Inferior parietal cortex (tissue), 1 donor: ENCODE results near the gene KHK.

ENCODE experiments used
- DNase-seq: peaks from one replicate; pipeline ENCODE4 v3.0.0-alpha.2; 2016; ENCODE audit errors: extremely low spot score

Gene KHK

DNA sequence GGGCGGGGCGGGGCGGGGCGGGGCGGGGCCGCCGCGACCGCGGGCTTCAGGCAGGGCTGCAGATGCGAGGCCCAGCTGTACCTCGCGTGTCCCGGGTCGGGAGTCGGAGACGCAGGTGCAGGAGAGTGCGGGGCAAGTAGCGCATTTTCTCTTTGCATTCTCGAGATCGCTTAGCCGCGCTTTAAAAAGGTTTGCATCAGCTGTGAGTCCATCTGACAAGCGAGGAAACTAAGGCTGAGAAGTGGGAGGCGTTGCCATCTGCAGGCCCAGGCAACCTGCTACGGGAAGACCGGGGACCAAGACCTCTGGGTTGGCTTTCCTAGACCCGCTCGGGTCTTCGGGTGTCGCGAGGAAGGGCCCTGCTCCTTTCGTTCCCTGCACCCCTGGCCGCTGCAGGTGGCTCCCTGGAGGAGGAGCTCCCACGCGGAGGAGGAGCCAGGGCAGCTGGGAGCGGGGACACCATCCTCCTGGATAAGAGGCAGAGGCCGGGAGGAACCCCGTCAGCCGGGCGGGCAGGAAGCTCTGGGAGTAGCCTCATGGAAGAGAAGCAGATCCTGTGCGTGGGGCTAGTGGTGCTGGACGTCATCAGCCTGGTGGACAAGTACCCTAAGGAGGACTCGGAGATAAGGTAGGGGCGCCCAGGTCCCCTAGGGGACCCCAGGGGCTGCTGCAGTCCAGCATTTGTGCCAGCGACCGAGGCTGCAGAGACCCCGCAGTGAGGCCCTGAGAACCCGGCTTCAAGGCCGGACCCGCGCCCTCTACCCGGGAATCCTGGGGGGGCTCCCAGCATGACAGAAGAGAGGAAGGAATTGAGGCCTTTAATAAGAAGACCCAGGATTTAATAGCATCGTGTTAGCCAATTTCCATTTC, at the start of gene KHK:
Gene KHK (plus strand): TSS at position 49 of the 870 bp plus-strand sequence. CDS start 488 bp downstream, at position 537.
- no peak for DNase-seq

DNA sequence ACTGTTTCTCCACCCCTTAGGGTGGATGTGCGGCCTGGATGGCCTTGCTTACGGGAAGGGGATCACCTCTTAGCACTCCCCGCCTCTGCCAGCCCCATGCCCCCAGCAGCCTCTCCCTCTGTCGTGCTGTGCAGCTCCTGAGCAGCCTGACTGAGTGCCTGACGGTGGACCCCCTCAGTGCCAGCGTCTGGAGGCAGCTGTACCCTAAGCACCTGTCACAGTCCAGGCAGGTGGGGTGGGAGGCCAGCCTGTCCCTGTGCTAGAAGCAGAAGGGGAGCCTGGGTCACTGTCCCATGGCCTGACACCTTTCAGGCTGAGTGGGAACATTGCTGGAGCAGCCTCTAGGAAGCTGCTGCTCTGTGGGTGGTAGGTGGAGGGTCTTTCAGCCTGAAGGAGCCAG, 48.6 kb upstream of the KHK start:
- DNase-seq = no peak

DNA sequence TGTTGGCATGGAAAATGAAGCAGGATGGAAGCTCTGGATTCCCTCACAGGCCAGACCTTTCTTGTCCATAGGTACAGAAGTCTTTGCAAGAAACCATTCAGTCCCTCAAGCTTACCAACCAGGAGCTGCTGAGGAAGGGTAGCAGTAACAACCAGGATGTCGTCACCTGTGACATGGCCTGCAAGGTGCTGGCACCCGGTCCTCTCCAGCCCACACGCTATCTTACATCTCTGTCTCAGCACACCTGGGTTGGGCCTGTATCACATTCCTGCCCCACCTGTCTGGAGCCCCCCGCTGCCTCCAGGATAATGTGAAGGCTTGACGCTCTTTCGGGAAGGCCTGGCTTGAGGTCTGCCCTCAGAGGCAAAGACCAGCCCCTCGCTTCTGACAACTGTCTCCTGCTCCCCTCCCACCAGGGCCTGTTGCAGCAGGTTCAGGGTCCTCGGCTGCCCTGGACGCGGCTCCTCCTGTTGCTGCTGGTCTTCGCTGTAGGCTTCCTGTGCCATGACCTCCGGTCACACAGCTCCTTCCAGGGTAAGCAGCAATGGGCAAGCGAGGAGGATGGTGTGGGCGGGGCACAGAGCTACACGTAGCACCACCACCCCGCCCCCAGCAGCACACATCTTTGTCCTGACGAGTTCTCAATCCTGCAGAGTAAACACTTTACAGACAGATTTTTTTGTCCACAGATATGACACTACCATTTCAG, 47.8 kb upstream of the KHK start:
- no peak for DNase-seq

DNA sequence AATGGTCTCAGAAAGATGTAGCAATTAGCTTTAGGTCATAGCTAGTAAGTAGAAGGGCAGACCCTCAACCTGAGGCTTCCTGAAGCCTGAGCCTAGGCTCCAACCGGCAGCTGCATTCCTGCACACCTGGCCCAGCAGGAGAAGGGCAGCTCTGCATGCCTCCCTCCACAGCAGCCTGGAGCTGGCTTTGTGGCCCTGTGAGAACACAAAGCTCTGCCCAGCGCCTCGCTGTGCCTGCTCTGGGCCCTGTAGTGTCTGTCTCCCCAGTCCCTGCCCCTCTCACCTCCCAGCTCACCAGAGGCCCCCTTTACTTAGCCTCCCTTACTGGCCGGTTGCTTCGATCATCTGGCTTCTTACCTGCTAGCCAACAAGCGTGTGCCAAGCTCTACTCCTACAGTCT, 47.1 kb upstream of the KHK start:
- DNase-seq = no peak

DNA sequence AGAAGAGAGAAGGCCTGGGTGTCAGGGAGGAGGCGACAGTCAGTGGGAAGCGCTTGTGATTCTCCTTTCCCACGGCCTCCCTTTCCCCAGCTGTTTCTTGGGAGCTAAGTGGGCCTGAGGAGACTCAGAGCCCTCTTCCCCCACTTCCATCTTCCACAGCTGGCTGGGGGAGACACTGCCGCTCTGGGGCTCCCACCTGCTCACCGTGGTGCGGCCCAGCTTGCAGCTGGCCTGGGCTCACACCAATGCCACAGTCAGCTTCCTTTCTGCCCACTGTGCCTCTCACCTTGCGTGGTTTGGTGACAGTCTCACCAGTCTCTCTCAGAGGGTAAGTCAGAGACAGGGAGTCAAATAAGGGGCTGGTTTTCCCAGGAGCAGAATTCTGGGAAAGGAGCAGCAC, 46.7 kb upstream of the KHK start:
- DNase-seq = no peak

DNA sequence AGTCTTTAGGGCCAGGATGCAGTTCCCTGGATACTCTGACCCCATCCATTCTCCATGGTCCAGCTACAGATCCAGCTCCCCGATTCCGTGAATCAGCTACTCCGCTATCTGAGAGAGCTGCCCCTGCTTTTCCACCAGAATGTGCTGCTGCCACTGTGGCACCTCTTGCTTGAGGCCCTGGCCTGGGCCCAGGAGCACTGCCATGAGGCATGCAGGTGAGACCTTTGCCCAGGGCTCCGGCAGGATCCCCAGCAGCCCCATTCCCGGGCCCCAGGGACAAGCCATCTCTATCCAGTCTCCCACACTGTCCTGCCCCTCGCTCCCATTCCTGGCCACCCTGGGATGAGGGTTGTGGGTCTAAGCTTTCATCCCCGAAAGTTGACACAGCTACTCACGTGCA, 46.3 kb upstream of the KHK start:
- DNase-seq = no peak

DNA sequence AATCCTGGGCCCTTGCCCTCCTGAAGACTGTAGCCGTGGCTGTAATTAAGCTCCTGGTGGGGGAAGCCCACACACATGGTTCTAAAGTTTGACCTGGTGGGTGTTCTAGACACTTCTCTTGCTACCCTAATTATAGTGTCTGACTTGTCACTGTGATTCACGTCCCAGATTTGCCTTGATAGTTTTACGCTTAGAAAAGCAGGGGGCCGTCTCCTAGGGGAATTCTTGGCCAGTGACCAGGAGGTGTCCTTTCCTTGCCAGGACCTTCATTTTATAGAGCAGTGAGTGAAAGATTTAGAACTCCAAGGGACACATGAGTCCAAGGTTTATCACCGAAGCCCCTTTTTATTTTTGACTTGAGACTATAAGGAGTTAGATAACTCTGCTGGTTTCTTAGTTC, 44.8 kb upstream of the KHK start:
- peak; percentile 8 for DNase-seq

DNA sequence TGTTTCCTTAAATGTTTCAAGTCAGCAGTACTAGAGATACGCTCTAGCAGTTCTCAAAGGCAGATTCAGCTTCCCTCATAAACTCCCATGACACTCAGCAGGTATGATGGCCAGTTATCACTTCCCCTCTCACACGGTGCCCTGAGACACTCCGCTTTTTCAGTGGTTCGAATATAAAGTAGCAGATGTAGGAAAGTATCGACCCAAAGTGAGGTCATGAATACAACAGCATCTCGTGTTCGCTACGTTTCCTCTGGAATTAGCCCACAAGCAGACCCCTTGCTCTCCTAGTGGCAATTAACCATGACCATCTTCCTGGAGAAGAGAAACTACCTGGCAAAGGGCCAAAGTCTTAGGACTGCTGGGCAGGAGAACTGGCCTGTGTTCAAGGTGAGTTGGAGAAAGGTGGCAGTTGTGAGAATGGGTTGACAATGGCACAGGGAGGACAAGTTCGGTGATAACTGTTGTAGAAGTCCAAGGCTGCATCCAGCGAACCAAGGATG, 44.4 kb upstream of the KHK start:
- DNase-seq = peak; percentile 11

DNA sequence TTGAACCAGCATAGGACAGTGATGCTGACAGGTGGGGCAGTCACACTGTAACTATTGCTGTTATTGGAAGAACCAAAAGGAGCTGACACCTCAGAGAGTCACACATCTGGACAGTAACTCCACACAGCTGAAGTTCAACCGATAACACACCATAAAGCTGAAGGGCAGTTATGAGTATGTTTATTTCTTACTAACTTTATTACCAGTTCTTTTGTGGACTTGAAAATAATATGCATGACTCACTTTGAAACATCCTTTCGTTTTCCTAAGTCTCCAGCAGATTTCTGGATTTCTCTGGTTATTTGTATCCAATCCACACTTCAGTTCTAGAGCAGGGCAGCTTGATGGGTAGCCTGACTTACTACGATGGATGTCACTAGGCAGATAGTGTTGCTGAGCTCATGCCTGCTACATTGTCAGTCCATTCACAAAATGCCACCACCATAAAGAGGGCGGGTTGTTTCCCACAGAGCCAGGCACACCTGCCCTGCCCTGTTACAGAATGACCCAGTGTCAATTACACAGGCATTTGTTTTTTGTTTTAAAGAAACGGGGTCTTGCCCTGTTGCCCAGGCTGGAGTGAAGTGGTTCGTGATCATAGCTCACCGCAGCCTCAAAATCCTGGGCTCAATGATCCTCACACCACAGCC, 43.5 kb upstream of the KHK start:
- no peak for DNase-seq

DNA sequence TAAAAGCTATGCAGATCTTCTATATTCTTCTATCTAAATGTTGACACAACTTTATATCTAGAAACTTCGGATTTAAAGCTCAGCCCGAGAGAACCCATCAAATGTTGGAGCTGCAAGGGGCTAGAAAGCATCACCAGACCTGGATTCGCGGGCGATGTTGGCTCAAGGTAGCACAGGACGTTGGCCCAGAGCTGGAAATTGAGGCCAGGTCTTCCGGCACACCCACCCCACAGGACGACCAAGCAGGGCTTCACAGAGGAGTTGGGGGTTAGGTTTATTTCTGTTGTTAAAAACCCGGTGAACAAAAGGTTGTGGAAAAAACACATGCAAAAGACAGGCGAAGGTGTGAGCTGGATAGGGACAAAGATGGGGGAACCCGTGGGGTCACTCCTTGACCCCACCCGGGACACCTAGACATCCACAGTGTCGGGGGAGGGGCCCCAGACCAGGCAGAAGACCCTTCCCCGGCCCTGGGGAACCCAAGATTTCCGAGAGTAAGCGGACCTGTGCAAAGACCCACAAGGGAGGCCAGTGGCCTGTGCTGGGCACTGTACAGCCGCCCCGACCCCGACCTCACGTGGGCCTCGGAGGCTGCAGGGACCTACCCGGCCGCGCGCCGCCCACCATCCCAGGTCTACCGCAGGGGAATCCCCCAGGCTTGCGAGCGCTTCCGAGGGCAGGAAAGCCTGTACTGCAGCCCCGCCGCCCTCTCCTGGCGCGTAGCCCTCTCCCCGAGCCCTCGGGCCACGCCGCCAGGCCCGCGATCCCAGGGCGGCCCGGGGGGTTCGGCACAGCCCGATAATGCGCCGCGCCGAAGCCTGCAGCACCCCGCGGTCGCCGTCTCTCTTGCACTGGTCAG, 36.9 kb upstream of the KHK start:
- no peak for DNase-seq

DNA sequence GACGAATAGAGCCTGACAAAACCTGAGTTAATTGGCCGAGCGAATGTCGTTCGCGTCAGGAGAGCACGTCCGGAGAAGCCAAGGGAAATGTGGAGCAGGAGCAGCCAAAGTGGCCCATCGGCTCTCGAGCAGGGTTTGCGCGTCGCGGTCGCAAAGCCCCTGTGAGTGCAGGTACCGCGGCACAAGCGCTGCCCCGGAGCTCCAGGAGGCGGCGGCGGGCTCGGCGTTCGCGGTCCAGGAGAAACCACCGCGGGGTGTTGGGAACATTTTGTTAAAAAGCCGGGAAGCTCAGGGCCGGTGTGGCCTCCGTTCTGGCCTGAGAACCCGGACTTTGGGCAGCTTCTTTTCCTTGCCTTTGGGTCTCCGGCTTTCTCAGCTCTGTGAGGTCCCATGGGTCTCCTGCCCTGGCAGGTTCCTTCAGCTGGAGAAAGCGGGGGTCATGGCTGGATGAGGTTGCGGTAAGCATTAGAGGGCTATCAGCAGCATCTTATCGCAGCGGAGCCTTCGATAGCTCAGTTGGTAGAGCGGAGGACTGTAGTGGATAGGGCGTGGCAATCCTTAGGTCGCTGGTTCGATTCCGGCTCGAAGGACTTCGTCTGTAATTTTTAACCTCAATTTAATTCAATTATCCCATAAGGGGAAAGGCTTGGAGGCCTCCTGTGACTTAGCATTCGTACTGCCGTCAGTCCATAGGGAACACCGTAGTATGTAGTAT, 36.1 kb upstream of the KHK start:
- DNase-seq = peak; percentile 98

DNA sequence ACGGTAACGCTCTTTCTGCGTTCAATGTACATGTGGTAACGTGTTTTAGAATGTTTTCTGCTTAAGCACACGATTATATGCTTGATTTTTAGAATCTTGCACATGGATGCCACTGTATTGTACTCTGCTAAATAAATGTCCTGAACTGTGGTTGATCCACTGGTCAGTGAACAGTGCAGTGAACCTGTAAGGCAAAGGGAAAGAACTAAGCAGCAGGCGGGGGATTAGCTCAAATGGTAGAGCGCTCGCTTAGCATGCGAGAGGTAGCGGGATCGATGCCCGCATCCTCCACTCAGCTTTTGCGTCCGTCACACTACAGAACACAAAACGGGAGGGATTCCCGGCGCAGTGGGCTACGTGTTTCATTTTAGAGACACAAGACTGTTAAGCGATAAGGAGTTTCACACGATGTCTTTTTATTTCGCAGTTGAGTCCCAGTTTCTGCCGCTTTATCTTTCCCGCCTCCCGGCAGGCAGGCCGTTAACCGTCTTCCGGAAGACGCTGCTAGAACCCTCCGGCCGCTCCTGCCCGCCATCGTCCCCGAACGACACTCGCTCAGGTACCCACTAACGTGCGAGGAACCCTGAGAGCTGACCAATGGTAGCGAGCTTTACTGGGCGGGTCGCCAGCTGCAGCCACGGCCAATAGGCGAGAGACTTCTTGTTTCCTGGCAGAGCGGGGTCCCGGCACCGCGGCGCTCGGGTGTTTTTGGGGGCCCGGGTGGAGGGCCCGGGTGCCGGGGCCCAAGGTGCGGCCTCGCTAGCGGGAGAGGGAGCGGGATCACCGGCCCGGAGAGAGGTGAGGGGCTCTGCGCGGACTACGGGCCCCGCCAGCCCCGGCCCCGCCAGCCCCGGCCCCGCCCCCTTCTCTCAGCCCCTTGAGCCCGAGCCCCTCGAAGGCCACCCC, 35.3 kb upstream of the KHK start, which contains the start of gene AGBL5:
Gene AGBL5 (plus strand): TSS at position 673 of the 906 bp plus-strand sequence. CDS start 1,291 bp downstream, outside the sequence.
- DNase-seq = peak; percentile 95

DNA sequence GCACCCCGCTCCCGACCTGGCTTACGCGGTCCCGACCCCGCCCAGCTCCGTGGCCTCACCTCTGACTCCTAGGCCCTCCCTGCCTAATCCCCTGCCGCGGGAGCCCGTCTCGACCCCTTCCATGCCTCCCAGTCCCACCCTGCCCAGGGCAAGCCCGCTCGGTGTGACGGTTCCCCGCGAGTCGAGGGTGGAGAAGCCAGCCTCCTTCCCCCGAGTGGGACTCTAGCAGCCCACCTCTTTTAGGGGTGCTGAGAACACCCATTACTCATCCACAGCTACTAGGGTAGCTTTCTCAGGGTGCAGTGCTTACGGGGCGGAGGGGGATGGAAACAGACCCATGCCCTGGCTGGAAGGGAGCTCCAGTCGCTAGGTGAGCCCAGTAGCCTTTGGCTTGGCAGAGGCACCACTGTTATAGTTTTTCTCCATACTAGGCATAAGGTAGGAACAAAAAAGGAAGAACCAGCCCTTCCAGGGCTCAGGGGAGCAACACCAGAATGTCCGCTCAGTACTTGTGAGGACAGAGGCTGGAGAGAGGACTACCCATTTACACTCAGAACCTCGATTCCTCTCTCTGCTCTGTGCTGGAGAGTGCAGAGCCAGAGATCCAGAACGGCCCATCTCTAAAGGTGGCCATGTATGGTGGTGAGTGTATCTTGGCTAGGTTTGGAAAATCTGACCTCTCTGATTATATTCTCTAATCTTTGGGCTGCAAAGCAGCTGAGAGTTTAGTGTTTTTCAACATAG, 34.5 kb upstream of the KHK start:
- DNase-seq = no peak

DNA sequence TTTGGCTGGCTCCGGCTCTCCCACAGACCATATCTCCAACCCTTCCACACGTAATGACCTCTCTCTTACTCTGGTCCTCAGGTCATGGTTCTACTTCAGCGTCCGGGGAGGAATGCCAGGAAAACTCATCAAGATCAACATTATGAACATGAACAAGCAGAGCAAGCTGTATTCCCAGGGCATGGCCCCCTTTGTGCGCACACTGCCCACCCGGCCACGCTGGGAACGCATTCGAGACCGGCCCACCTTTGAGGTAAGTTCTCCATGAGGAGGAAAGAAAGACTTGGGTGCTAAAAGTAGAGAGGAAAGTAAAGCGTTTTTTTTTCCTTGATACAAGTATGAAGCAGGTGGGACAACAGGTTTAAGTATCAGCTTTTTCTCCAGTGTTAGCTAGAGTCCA, 33.3 kb upstream of the KHK start:
- no peak for DNase-seq

DNA sequence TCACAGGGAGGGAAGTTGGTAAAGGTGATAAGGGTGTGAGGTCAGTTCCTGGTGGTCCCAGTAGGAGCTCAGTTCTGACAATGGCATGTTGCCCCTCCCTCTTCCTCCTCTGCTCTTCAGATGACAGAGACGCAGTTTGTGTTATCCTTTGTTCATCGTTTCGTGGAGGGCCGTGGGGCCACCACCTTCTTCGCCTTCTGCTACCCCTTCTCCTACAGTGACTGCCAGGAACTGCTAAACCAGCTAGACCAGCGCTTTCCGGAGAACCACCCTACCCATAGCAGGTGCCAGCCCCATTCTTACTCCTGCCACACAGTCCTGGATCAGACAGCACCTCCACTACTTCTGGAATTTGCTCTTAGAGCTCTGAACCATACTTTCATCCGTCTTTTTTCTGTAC, 32.8 kb upstream of the KHK start:
- no peak for DNase-seq

DNA sequence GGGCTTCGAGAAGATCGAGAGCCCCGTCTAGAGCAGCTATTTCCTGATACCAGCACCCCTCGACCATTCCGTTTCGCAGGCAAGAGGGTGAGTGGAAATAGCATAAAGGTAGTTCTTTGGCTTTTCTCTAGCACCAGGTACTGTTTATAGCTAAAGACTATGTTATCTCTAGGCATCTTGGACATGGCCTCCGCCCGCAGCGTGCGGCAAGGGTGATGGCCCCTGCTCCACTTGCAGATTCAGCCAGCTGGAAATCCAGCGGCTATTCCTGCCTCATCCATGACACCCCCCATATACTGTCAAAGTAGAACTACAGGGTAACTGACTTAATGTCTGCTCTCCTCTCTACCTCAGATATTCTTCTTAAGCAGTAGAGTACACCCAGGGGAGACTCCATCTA, 31.9 kb upstream of the KHK start:
- DNase-seq = no peak

DNA sequence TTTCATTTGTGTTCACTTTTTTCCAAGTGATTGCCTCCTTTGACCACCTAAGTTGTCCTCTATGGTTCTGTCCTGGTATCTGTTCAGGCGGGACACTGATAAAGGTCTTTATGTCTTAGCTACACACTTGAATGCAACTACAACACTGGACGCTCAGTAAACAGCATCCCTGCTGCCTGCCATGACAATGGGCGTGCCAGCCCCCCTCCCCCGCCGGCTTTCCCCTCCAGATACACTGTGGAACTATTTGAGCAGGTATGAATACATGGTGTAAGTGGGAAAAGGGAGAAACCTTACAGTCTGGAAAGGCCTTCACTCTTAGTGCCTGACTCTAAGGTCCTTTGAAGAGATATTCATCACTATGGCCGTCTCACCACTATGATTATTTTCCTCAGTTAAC, 29.4 kb upstream of the KHK start:
- no peak for DNase-seq

DNA sequence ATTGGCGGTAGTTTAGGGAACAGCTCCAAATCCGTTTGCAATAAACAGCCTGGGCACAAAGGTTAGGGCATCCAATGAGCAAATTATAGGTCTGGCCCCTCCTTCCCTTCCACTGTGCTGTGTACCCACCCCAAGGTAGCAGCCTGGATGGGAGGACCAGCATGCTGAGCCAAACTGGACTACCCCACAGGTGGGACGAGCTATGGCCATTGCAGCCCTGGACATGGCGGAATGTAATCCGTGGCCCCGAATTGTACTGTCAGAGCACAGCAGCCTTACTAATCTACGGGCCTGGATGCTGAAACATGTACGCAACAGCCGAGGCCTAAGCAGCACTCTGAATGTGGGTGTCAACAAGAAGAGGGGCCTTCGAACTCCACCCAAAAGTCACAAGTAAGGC, 28.4 kb upstream of the KHK start:
- no peak for DNase-seq
